ENCODE results near the gene BRF1. TPM values are rescaled to one million over a fixed set of nuclear protein-coding genes. Genes with fewer than 3 reads are reported as not detected.
"Not testable (repeated sequence)": the region's sequence is repeated elsewhere in the genome, so short reads cannot be mapped to it uniquely, and the experiment has no call there.

The BRF1 gene
- total and polyA plus RNA-seq, 8 donors: 13.6 to 50.2 (median 20.4) TPM

DNA sequence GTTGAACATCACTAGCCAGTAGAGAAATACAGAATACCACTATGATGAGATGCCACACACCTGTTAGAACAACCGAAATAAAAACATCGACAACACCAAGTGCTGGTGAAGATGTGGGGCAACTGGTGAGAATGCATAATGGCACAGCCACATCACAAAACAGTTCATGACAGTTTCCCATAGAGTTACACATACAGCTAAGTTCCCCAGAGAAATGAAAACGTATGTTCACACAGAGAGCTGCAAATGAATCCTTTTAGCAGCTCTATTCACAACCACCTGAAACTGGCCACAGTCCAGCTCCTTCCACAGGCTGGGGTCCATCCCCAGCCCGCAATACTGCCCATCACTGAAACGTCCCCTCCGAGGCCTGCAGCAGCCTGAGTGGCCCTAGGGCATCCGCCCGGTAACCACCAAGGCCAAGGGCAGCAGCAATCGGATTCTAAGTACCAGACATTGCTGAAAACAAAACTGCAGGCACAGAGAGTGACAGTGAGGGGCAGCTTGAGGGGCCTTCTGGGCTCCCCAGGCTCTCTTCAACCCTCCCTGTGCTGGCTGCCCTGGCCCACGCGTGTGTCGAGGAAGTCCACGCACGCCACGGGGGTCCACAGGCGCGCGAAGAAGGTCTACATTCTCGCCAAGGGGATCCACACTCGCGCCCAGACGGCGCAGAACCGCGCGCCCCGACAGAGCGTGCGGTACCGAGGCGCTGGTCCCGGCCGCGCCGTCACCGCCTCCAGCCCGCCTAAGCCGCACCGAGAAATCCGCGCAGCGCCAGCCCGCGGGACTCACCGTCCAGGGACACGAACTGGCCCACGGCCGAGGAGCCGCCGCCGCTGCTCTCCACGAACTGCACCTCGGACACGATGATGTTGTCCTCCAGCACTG lies 903 bp downstream of the BRF1 start:
- no peaks in the 10 kb centered on the region for H3K27me3 ChIP-seq
- no peaks in the 10 kb centered on the region for H3K9me3 ChIP-seq
- FAIRE-seq (no peak), DNase-seq (peak in 1 of 6 donors; percentile 85), ATAC-seq (peak; percentile 0 to 8 (median 2))
- peak overlapping the region; percentile 64 to 81 (median 78) for H3K4me3 ChIP-seq
- peak overlapping the region; percentile 79 to 96 (median 92) for H3K27ac ChIP-seq
- intact Hi-C loops (cut with DNase I): no loop called here
- TF ChIP-seq, protein P1, sequence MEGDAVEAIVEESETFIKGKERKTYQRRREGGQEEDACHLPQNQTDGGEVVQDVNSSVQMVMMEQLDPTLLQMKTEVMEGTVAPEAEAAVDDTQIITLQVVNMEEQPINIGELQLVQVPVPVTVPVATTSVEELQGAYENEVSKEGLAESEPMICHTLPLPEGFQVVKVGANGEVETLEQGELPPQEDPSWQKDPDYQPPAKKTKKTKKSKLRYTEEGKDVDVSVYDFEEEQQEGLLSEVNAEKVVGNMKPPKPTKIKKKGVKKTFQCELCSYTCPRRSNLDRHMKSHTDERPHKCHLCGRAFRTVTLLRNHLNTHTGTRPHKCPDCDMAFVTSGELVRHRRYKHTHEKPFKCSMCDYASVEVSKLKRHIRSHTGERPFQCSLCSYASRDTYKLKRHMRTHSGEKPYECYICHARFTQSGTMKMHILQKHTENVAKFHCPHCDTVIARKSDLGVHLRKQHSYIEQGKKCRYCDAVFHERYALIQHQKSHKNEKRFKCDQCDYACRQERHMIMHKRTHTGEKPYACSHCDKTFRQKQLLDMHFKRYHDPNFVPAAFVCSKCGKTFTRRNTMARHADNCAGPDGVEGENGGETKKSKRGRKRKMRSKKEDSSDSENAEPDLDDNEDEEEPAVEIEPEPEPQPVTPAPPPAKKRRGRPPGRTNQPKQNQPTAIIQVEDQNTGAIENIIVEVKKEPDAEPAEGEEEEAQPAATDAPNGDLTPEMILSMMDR (IDR thresholded peaks at IDR 0.05): no peak
- H3K4me1 ChIP-seq: peaks cover 8 to 10% (median 9%) of the 10 kb centered on the region in 3 donors
- no peaks in the 10 kb centered on the region for H3K36me3 ChIP-seq
- WGBS, 2 donors: 3 to 4% methylated on average over 51 to 54 of the region's 54 CpGs

DNA sequence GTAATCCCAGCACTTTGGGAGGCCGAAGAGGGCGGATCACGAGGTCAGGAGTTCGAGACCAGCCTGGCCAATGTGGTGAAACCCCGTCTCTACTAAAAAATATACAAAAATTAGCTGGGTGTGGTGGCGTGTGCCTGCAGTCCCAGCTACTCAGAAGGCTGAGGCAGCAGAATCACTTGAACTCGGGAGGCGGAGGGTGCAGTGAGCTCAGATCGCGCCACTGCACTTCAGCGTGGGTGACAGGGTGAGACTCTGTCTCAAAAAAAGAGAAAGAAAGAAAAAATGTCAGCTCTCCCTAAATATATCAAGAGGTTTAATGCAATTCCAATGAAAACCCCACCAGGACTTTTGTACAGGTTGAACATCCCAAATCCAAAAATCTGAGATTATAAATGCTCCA lies 3.5 kb downstream of the BRF1 start:
- H3K36me3 ChIP-seq; ATAC-seq; H3K27ac ChIP-seq; H3K27me3 ChIP-seq; intact Hi-C loops (cut with DNase I); FAIRE-seq; H3K9me3 ChIP-seq; H3K4me3 ChIP-seq: not testable (repeated sequence)
- 95 to 98% methylated on average over 11 of the region's 11 CpGs for WGBS, 2 donors
- peak in 1 of 6 donors; percentile 13 for DNase-seq
- peaks cover 9 to 19% (median 13%) of the 10 kb centered on the region in 3 donors for H3K4me1 ChIP-seq

DNA sequence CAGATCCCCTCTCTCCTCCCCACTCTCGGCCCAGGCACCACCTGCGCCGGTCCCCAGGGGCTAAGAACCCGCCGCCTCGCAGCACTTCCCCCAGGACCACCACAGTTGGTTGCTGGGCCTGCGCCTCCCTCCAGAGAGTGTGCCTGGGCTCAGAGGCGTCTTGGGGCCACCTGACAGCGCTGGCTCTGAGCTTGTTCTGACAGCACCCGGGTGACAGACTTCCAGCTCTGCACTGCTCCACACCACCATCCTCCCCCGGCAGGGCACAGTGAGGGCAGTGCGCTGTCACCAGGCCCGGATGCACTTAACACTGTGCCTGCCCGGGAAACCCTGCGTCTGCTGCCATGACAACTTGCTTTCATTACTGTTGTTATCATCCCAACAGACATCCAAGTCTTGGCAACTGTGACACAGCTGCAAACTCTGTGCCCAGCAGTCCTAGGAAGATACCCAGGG lies 6.6 kb downstream of the BRF1 start:
- Histone ChIP-seq H3K36me3 (no peaks in the 10 kb centered on the region), H3K27me3 (no peaks in the 10 kb centered on the region), H3K9me3 (no peaks in the 10 kb centered on the region), H3K4me3 (no peak overlapping the region), H3K4me1 (peaks cover 2 to 12% (median 10%) of the 10 kb centered on the region in 3 donors), H3K27ac (peak overlapping the region in 1 of 4 donors; percentile 44)
- ATAC-seq: peak; percentile 46 to 89 (median 82)
- intact Hi-C loops (cut with DNase I): no loop called here
- DNase-seq: peak in 3 of 6 donors; percentile 15 to 71 (median 56)
- FAIRE-seq: no peak
- 43 to 60% methylated on average over 15 of the region's 15 CpGs for WGBS, 2 donors
- TF ChIP-seq, protein P1 (IDR thresholded peaks at IDR 0.05): no peak

DNA sequence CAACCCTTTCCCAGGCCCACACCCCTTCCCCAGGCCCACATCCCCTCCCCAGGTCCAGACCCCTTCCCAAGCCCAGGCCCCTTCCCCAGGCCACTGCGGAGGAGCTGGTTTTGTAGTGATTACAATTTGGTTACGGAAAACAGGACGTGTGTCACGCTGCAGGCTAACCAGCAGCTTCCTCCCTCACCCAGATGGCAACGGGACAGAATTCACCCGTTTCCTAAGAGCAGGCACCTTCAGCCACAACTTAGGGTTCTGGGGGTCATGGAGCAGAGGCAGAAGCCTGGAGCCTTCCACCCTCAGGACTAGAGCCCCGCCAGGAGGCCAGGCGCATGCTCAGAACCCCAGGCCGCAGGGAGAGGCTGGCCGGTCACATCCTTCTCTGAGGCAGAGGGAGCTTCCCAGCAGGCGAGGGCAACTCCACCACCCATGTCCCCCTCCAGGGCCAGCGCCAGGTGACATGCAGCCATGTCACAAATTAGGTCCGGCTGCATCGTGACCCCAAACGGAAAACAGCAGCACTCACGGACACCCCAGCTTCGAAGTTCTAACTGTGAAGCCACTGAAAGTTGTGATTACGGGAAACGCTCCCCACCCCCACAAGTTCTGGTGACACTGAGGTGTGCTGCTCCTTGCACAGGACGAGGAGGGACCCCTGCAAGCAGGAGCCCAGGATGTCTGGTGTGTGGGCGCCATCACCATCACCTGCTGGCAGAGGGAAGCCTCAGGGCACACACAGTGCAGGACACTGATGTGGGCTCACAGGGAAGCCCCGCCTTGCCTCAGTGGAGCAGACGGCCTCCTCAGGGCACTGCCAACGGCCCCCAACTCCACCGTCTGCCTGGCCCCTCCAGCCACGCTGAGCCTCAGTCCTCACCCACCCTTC lies 7.7 kb downstream of the BRF1 start:
- ATAC-seq (no peak), FAIRE-seq (no peak), DNase-seq (peak in 1 of 6 donors; percentile 15)
- Histone ChIP-seq H3K36me3 (no peaks in the 10 kb centered on the region), H3K4me1 (peaks cover 0 to 9% (median 5%) of the 10 kb centered on the region in 3 donors), H3K27me3 (no peaks in the 10 kb centered on the region), H3K27ac (no peak overlapping the region), H3K4me3 (no peak overlapping the region), H3K9me3 (no peaks in the 10 kb centered on the region)
- intact Hi-C loops (cut with DNase I): no loop called here
- WGBS, 2 donors: 80% methylated on average over 26 of the region's 26 CpGs
- TF ChIP-seq, protein P1 (IDR thresholded peaks at IDR 0.05): no peak

Measured in pancreas (tissue), 10 donors.